Ishikawa (cell line): ENCODE results near the gene CSF3R.

ENCODE experiments used
- CEBPB ChIP-seq: IDR thresholded peaks from 2 replicates; pipeline ENCODE4 v1.6.1; 2012
- CREB1 ChIP-seq: IDR thresholded peaks from 2 replicates; pipeline ENCODE4 v1.6.1; 2012; ENCODE audit warnings: low read depth
- EGR1 ChIP-seq: IDR thresholded peaks from 2 replicates; pipeline ENCODE4 v1.6.1; 2012
- EP300 ChIP-seq: IDR thresholded peaks from 2 replicates; pipeline ENCODE4 v1.6.1; 2012; ENCODE audit warnings: borderline replicate concordance
- FOXM1 ChIP-seq: IDR thresholded peaks from 2 replicates; pipeline ENCODE4 v1.6.1; 2012; ENCODE audit warnings: low read depth, borderline replicate concordance
- MAX ChIP-seq: IDR thresholded peaks from 2 replicates; pipeline ENCODE4 v1.6.1; 2012
- NFIC ChIP-seq: IDR thresholded peaks from 2 replicates; pipeline ENCODE4 v1.6.1; 2012
- RAD21 ChIP-seq: IDR thresholded peaks from 2 replicates; pipeline ENCODE4 v1.6.1; 2012; ENCODE audit warnings: low read depth
- REST ChIP-seq: IDR thresholded peaks from 2 replicates; pipeline ENCODE4 v1.6.1; 2012; ENCODE audit warnings: low read depth, mild to moderate bottlenecking
- TAF1 ChIP-seq: IDR thresholded peaks from 2 replicates; pipeline ENCODE4 v1.6.1; 2012; ENCODE audit warnings: low read depth, mild to moderate bottlenecking
- TCF12 ChIP-seq: IDR thresholded peaks from 2 replicates; pipeline ENCODE4 v1.6.1; 2012; ENCODE audit warnings: low read depth
- TEAD4 ChIP-seq: IDR thresholded peaks from 2 replicates; pipeline ENCODE4 v1.6.1; 2012
- USF1 ChIP-seq: IDR thresholded peaks from 2 replicates; pipeline ENCODE4 v1.6.1; 2012
- YY1 ChIP-seq: IDR thresholded peaks from 2 replicates; pipeline ENCODE4 v1.6.1; 2012; ENCODE audit warnings: low read depth
- ZBTB7A ChIP-seq: IDR thresholded peaks from 2 replicates; pipeline ENCODE4 v1.6.1; 2012; ENCODE audit warnings: low read depth

Gene CSF3R

GRCh38 chr1:36482724-36483388 lies at the start of gene CSF3R:
Gene CSF3R, minus strand, starts transcription at chr1:36482913. Its CDS starts 3,417 bp downstream, at chr1:36479496.
- no peak for TF ChIP-seq TAF1
- no peak for TF ChIP-seq REST
- no peak for TF ChIP-seq YY1
- TF ChIP-seq TEAD4, result no peak
- no peak for TF ChIP-seq RAD21
- TF ChIP-seq EGR1, result no peak
- no peak for TF ChIP-seq MAX
- no peak for TF ChIP-seq ZBTB7A
- TF ChIP-seq CEBPB, result no peak

GRCh38 chr1:36531833-36532232 lies 49.1 kb upstream of the CSF3R start:
- TF ChIP-seq MAX (no peak), TAF1 (no peak), ZBTB7A (no peak), RAD21 (no peak), USF1 (no peak), CEBPB (no peak), TCF12 (no peak), NFIC (no peak), YY1 (no peak), REST (no peak), EP300 (no peak), CREB1 (no peak), TEAD4 (no peak), FOXM1 (no peak), EGR1 (no peak)

GRCh38 chr1:36530791-36531190 lies 48.1 kb upstream of the CSF3R start:
- no peak for TF ChIP-seq RAD21
- TF ChIP-seq NFIC, result no peak
- TF ChIP-seq ZBTB7A, result no peak
- TF ChIP-seq TCF12, result no peak
- TF ChIP-seq EP300, result no peak
- no peak for TF ChIP-seq MAX
- no peak for TF ChIP-seq TAF1
- TF ChIP-seq CREB1, result no peak
- TF ChIP-seq REST, result no peak
- no peak for TF ChIP-seq CEBPB
- no peak for TF ChIP-seq TEAD4
- TF ChIP-seq USF1, result no peak
- TF ChIP-seq FOXM1, result no peak
- TF ChIP-seq YY1, result no peak
- TF ChIP-seq EGR1, result no peak

GRCh38 chr1:36530261-36530660 lies 47.5 kb upstream of the CSF3R start:
- TF ChIP-seq YY1 (no peak), MAX (no peak), TEAD4 (no peak), RAD21 (no peak), CREB1 (no peak)
